ENCODE results near the gene GNRH2.
A peak's percentile ranks its signal among the peaks of the same experiment; 100 is the strongest.

Gene GNRH2

DNA sequence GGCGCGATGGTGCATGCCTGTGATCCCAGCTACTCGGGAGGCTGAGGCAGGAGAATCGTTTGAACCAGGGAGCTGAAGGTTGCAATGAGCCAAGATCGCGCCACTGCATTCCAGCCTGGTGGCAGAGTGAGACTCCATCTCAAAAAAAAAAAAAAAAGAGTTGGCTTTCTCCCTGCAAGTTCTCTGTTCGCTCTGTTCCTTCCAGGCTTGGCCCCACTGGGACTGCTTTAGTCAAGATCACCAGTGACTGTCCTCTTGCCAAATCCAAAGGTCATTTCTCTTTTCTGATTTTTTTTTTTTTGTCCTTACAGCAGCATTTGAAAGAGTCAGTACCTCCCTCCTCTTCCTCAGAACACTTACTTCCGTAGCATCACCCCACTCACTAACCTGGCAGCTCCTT, 10.8 kb upstream of the GNRH2 start:
- Histone ChIP-seq H4K5ac (ENCODE audit: low read length) (no peak overlapping the region), H3K79me2 (ENCODE audit: control insufficient read depth, insufficient read depth, low read length) (no peaks in the 10 kb centered on the region), H3K56ac (ENCODE audit: low read length) (no peak overlapping the region), H2BK120ac (ENCODE audit: low read depth, low read length) (no peak overlapping the region), H3K23ac (ENCODE audit: low read length) (no peak overlapping the region), H3K9ac (ENCODE audit: low read length) (no peak overlapping the region), H3K36me3 (ENCODE audit: control insufficient read depth, insufficient read depth, low read length) (peaks cover 8% of the 10 kb centered on the region), H2BK15ac (replicated peaks; ENCODE audit: low read depth) (no peak overlapping the region), H3K4me3 (ENCODE audit: low read length) (no peak overlapping the region), H2AK5ac (ENCODE audit: low read length) (no peak overlapping the region), H3K79me1 (ENCODE audit: low read length) (no peaks in the 10 kb centered on the region), H2BK5ac (ENCODE audit: low read length) (no peak overlapping the region), H3K18ac (ENCODE audit: low read length) (no peak overlapping the region), H3K27me3 (ENCODE audit: insufficient read depth, low read length, poor library complexity) (no peaks in the 10 kb centered on the region), H3K27ac (ENCODE audit: low read depth, low read length) (no peak overlapping the region), H3K4ac (ENCODE audit: low read depth, low read length) (no peak overlapping the region), H3K4me2 (ENCODE audit: low read length) (no peak overlapping the region), H3K4me1 (ENCODE audit: control insufficient read depth, low read depth, low read length) (no peaks in the 10 kb centered on the region), H4K8ac (ENCODE audit: low read depth, low read length) (no peak overlapping the region)
- DNase-seq, result no peak
- no CpG with 5 or more reads among the region's 8 CpGs for WGBS (ENCODE audit: extremely low coverage, insufficient coverage, low lambda C conversion rate)

- H3K4me2 ChIP-seq (ENCODE audit: low read length), result no peak overlapping the region
- H3K27ac ChIP-seq (ENCODE audit: low read depth, low read length), result no peak overlapping the region
- WGBS (ENCODE audit: extremely low coverage, insufficient coverage, low lambda C conversion rate), result no CpG with 5 or more reads among the region's 3 CpGs
- H3K79me1 ChIP-seq (ENCODE audit: low read length), result no peaks in the 10 kb centered on the region
- H3K36me3 ChIP-seq (ENCODE audit: control insufficient read depth, insufficient read depth, low read length), result peaks cover 5% of the 10 kb centered on the region
- no peaks in the 10 kb centered on the region for H3K27me3 ChIP-seq (ENCODE audit: insufficient read depth, low read length, poor library complexity)
- DNase-seq, result no peak
- H4K8ac ChIP-seq (ENCODE audit: low read depth, low read length), result no peak overlapping the region
- no peak overlapping the region for H3K18ac ChIP-seq (ENCODE audit: low read length)
- no peak overlapping the region for H3K23ac ChIP-seq (ENCODE audit: low read length)
- no peak overlapping the region for H2BK120ac ChIP-seq (ENCODE audit: low read depth, low read length)
- H3K79me2 ChIP-seq (ENCODE audit: control insufficient read depth, insufficient read depth, low read length), result no peaks in the 10 kb centered on the region
- H2BK5ac ChIP-seq (ENCODE audit: low read length), result no peak overlapping the region
- no peak overlapping the region for H4K5ac ChIP-seq (ENCODE audit: low read length)
- no peak overlapping the region for H2AK5ac ChIP-seq (ENCODE audit: low read length)
- H3K4me1 ChIP-seq (ENCODE audit: control insufficient read depth, low read depth, low read length), result peaks cover 2% of the 10 kb centered on the region
- H3K9ac ChIP-seq (ENCODE audit: low read length), result no peak overlapping the region
- H3K4me3 ChIP-seq (ENCODE audit: low read length), result no peak overlapping the region
- no peak overlapping the region for H2BK15ac ChIP-seq (replicated peaks; ENCODE audit: low read depth)
- no peak overlapping the region for H3K4ac ChIP-seq (ENCODE audit: low read depth, low read length)
- H3K56ac ChIP-seq (ENCODE audit: low read length), result no peak overlapping the region
Observed at GRCh38 chr20:3037654-3038053, 5.8 kb upstream of the GNRH2 start.

- H2BK120ac ChIP-seq (ENCODE audit: low read depth, low read length), result no peak overlapping the region
- H3K4ac ChIP-seq (ENCODE audit: low read depth, low read length), result no peak overlapping the region
- no peak overlapping the region for H2BK5ac ChIP-seq (ENCODE audit: low read length)
- H2BK15ac ChIP-seq (replicated peaks; ENCODE audit: low read depth), result no peak overlapping the region
- no peak overlapping the region for H2AK5ac ChIP-seq (ENCODE audit: low read length)
- H3K4me1 ChIP-seq (ENCODE audit: control insufficient read depth, low read depth, low read length), result peaks cover 2% of the 10 kb centered on the region
- H3K4me2 ChIP-seq (ENCODE audit: low read length), result no peak overlapping the region
- H3K27me3 ChIP-seq (ENCODE audit: insufficient read depth, low read length, poor library complexity), result no peaks in the 10 kb centered on the region
- no peak overlapping the region for H4K5ac ChIP-seq (ENCODE audit: low read length)
- no peak overlapping the region for H3K23ac ChIP-seq (ENCODE audit: low read length)
- H3K79me2 ChIP-seq (ENCODE audit: control insufficient read depth, insufficient read depth, low read length), result no peaks in the 10 kb centered on the region
- H3K18ac ChIP-seq (ENCODE audit: low read length), result no peak overlapping the region
- no peak overlapping the region for H4K8ac ChIP-seq (ENCODE audit: low read depth, low read length)
- peaks cover 5% of the 10 kb centered on the region for H3K36me3 ChIP-seq (ENCODE audit: control insufficient read depth, insufficient read depth, low read length)
- no peaks in the 10 kb centered on the region for H3K79me1 ChIP-seq (ENCODE audit: low read length)
- peak overlapping the region; percentile 49 for H3K56ac ChIP-seq (ENCODE audit: low read length)
- DNase-seq, result peak; percentile 42
- peak overlapping the region; percentile 17 for H3K27ac ChIP-seq (ENCODE audit: low read depth, low read length)
- no peak overlapping the region for H3K4me3 ChIP-seq (ENCODE audit: low read length)
- H3K9ac ChIP-seq (ENCODE audit: low read length), result no peak overlapping the region
- no CpG with 5 or more reads among the region's 5 CpGs for WGBS (ENCODE audit: extremely low coverage, insufficient coverage, low lambda C conversion rate)
Observed at GRCh38 chr20:3038454-3038853, 5.0 kb upstream of the GNRH2 start.

GRCh38 chr20:3039426-3039825, 4.0 kb upstream of the GNRH2 start:
- H2BK5ac ChIP-seq (ENCODE audit: low read length), result no peak overlapping the region
- H3K4me1 ChIP-seq (ENCODE audit: control insufficient read depth, low read depth, low read length), result peaks cover 2% of the 10 kb centered on the region
- H3K79me2 ChIP-seq (ENCODE audit: control insufficient read depth, insufficient read depth, low read length), result no peaks in the 10 kb centered on the region
- H3K23ac ChIP-seq (ENCODE audit: low read length), result no peak overlapping the region
- no peak overlapping the region for H3K18ac ChIP-seq (ENCODE audit: low read length)
- H3K27ac ChIP-seq (ENCODE audit: low read depth, low read length), result no peak overlapping the region
- no peak overlapping the region for H4K8ac ChIP-seq (ENCODE audit: low read depth, low read length)
- H2AK5ac ChIP-seq (ENCODE audit: low read length), result no peak overlapping the region
- H3K4ac ChIP-seq (ENCODE audit: low read depth, low read length), result no peak overlapping the region
- no CpG with 5 or more reads among the region's 4 CpGs for WGBS (ENCODE audit: extremely low coverage, insufficient coverage, low lambda C conversion rate)
- no peak overlapping the region for H4K5ac ChIP-seq (ENCODE audit: low read length)
- H3K9ac ChIP-seq (ENCODE audit: low read length), result no peak overlapping the region
- H2BK120ac ChIP-seq (ENCODE audit: low read depth, low read length), result no peak overlapping the region
- no peak for DNase-seq
- peaks cover 5% of the 10 kb centered on the region for H3K36me3 ChIP-seq (ENCODE audit: control insufficient read depth, insufficient read depth, low read length)
- no peak overlapping the region for H3K56ac ChIP-seq (ENCODE audit: low read length)
- H3K27me3 ChIP-seq (ENCODE audit: insufficient read depth, low read length, poor library complexity), result no peaks in the 10 kb centered on the region
- no peaks in the 10 kb centered on the region for H3K79me1 ChIP-seq (ENCODE audit: low read length)
- no peak overlapping the region for H3K4me3 ChIP-seq (ENCODE audit: low read length)
- no peak overlapping the region for H3K4me2 ChIP-seq (ENCODE audit: low read length)
- no peak overlapping the region for H2BK15ac ChIP-seq (replicated peaks; ENCODE audit: low read depth)

- Histone ChIP-seq H3K9ac (ENCODE audit: low read length) (no peak overlapping the region), H3K79me2 (ENCODE audit: control insufficient read depth, insufficient read depth, low read length) (no peaks in the 10 kb centered on the region), H2BK5ac (ENCODE audit: low read length) (no peak overlapping the region), H3K4me2 (ENCODE audit: low read length) (no peak overlapping the region), H4K5ac (ENCODE audit: low read length) (no peak overlapping the region), H3K23ac (ENCODE audit: low read length) (no peak overlapping the region), H3K4me3 (ENCODE audit: low read length) (no peak overlapping the region), H2BK120ac (ENCODE audit: low read depth, low read length) (no peak overlapping the region), H3K18ac (ENCODE audit: low read length) (no peak overlapping the region), H3K36me3 (ENCODE audit: control insufficient read depth, insufficient read depth, low read length) (peaks cover 5% of the 10 kb centered on the region), H3K56ac (ENCODE audit: low read length) (no peak overlapping the region), H3K27me3 (ENCODE audit: insufficient read depth, low read length, poor library complexity) (no peaks in the 10 kb centered on the region), H2AK5ac (ENCODE audit: low read length) (no peak overlapping the region), H2BK15ac (replicated peaks; ENCODE audit: low read depth) (no peak overlapping the region), H3K4ac (ENCODE audit: low read depth, low read length) (no peak overlapping the region), H3K27ac (ENCODE audit: low read depth, low read length) (no peak overlapping the region), H3K79me1 (ENCODE audit: low read length) (no peaks in the 10 kb centered on the region), H4K8ac (ENCODE audit: low read depth, low read length) (no peak overlapping the region), H3K4me1 (ENCODE audit: control insufficient read depth, low read depth, low read length) (peaks cover 3% of the 10 kb centered on the region)
- no CpG with 5 or more reads among the region's 8 CpGs for WGBS (ENCODE audit: extremely low coverage, insufficient coverage, low lambda C conversion rate)
- DNase-seq, result no peak
Observed at GRCh38 chr20:3040086-3040485, 3.3 kb upstream of the GNRH2 start.

DNA sequence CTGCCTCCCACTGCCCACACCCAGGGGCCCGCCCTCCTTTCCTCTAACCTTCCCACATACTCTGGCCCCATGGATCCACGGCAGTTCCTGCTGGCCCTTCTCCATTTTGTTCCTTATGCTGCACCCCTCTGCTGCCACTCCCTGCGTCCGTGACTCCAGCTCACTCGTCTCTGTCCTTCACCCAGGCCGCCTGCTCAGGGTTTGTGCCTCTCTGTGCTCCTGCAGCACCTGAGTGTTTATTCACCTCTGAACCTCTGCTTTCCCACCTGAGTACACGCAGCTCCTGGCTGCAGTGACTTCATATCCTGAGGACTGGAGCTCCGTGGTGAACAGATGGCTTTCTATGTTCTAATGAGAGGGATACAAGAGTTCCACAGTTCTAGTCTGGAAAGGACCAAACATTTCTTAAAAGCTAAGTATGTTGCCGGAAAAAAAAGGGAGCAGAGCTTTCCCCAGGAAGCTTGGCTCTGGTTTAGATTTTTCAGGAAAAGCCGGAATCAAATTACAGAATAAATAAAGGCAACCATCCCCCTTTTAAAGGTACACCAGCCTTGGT, 1.5 kb upstream of the GNRH2 start:
- DNase-seq, result no peak
- peaks cover 6% of the 10 kb centered on the region for H3K79me2 ChIP-seq (ENCODE audit: control insufficient read depth, insufficient read depth, low read length)
- H3K4me2 ChIP-seq (ENCODE audit: low read length), result no peak overlapping the region
- no peak overlapping the region for H3K23ac ChIP-seq (ENCODE audit: low read length)
- no peak overlapping the region for H3K56ac ChIP-seq (ENCODE audit: low read length)
- no peak overlapping the region for H2BK120ac ChIP-seq (ENCODE audit: low read depth, low read length)
- H3K79me1 ChIP-seq (ENCODE audit: low read length), result peaks cover 4% of the 10 kb centered on the region
- no peak overlapping the region for H4K8ac ChIP-seq (ENCODE audit: low read depth, low read length)
- no peak overlapping the region for H3K4me3 ChIP-seq (ENCODE audit: low read length)
- H3K36me3 ChIP-seq (ENCODE audit: control insufficient read depth, insufficient read depth, low read length), result no peaks in the 10 kb centered on the region
- H2BK5ac ChIP-seq (ENCODE audit: low read length), result no peak overlapping the region
- no peak overlapping the region for H4K5ac ChIP-seq (ENCODE audit: low read length)
- H3K27me3 ChIP-seq (ENCODE audit: insufficient read depth, low read length, poor library complexity), result no peaks in the 10 kb centered on the region
- H3K27ac ChIP-seq (ENCODE audit: low read depth, low read length), result no peak overlapping the region
- H3K4ac ChIP-seq (ENCODE audit: low read depth, low read length), result no peak overlapping the region
- peaks cover 3% of the 10 kb centered on the region for H3K4me1 ChIP-seq (ENCODE audit: control insufficient read depth, low read depth, low read length)
- no CpG with 5 or more reads among the region's 10 CpGs for WGBS (ENCODE audit: extremely low coverage, insufficient coverage, low lambda C conversion rate)
- peak overlapping the region; percentile 15 for H3K9ac ChIP-seq (ENCODE audit: low read length)
- no peak overlapping the region for H2AK5ac ChIP-seq (ENCODE audit: low read length)
- H2BK15ac ChIP-seq (replicated peaks; ENCODE audit: low read depth), result no peak overlapping the region
- no peak overlapping the region for H3K18ac ChIP-seq (ENCODE audit: low read length)
